ENCODE data around the gene MED1.

- TF ChIP-seq CTCF (IDR thresholded peaks at IDR 0.05) (no peak), EP300 (IDR thresholded peaks at IDR 0.05) (no peak), POLR2A (IDR thresholded peaks at IDR 0.05) (no peak), POLR2AphosphoS5 (IDR thresholded peaks at IDR 0.05) (no peak)
Observed at GRCh38 chr17:39443326-39443725, 7.7 kb downstream of the MED1 start.
